Neural crest cell (in vitro differentiated cells): ENCODE data around the gene LRRC45. TPM values are rescaled to one million over a fixed set of nuclear protein-coding genes. Genes with fewer than 3 reads are reported as not detected.

Experiments
- DNase-seq: peaks from one replicate; pipeline ENCODE4 v3.0.0; 2021; ENCODE audit warnings: low read depth, mixed read lengths, low spot score
- H3K27ac Mint-ChIP-seq: one replicate; pipeline ENCODE4 v1.8.0; 2021; ENCODE audit warnings: mild to moderate bottlenecking, mixed read lengths; ENCODE audit not compliant: unreplicated experiment
- H3K27me3 Mint-ChIP-seq: 2 replicates; pipeline ENCODE4 v1.8.0; 2021; ENCODE audit warnings: low read depth, mild to moderate bottlenecking, mixed read lengths
- H3K36me3 Mint-ChIP-seq: 2 replicates; pipeline ENCODE4 v1.8.0; 2021; ENCODE audit warnings: low read depth, mild to moderate bottlenecking, mixed read lengths
- H3K4me1 Mint-ChIP-seq: 2 replicates; pipeline ENCODE4 v1.8.0; 2021; ENCODE audit warnings: mixed read lengths
- H3K4me3 Mint-ChIP-seq: one replicate; pipeline ENCODE4 v1.8.0; 2021; ENCODE audit warnings: mild to moderate bottlenecking, mixed read lengths
- H3K9me3 Mint-ChIP-seq: 2 replicates; pipeline ENCODE4 v1.8.0; 2021; ENCODE audit warnings: mixed read lengths
- CTCF ChIP-seq: fragments of 200-600 bp; sonication (generic); conservative IDR thresholded peaks from 2 replicates; pipeline ENCODE4 v1.5.0; 2021; ENCODE audit warnings: antibody characterized with exemption, mild to moderate bottlenecking
- total RNA-seq: library from RNA; stranded (reverse); gene quantifications from 2 replicates; pipeline ENCODE4 v1.2.1, GENCODE V29; 2021

Gene LRRC45
- total RNA-seq, 1 donor from 2014 or later: 63.5 TPM

- no peaks in the 10 kb centered on the region for H3K9me3 Mint-ChIP-seq
- TF ChIP-seq CTCF: no peak
- no peaks in the 10 kb centered on the region for H3K36me3 Mint-ChIP-seq
- H3K27ac Mint-ChIP-seq: no peak overlapping the region
- no peaks in the 10 kb centered on the region for H3K27me3 Mint-ChIP-seq
- peak overlapping the region; percentile 67 for H3K4me3 Mint-ChIP-seq
- no peak for DNase-seq
- no peaks in the 10 kb centered on the region for H3K4me1 Mint-ChIP-seq
These were observed 32.2 kb downstream of the LRRC45 start for GRCh38 chr17:82055023-82055964.

GRCh38 chr17:82055965-82056728 is 33.0 kb downstream of the LRRC45 start:
- no peak for TF ChIP-seq CTCF
- H3K27ac Mint-ChIP-seq: no peak overlapping the region
- no peaks in the 10 kb centered on the region for H3K36me3 Mint-ChIP-seq
- no peaks in the 10 kb centered on the region for H3K9me3 Mint-ChIP-seq
- no peaks in the 10 kb centered on the region for H3K27me3 Mint-ChIP-seq
- DNase-seq: no peak
- no peaks in the 10 kb centered on the region for H3K4me1 Mint-ChIP-seq
- H3K4me3 Mint-ChIP-seq: peak overlapping the region; percentile 47

GRCh38 chr17:82056729-82057621 is 33.9 kb downstream of the LRRC45 start:
- Mint-ChIP-seq H3K9me3 (no peaks in the 10 kb centered on the region), H3K4me1 (no peaks in the 10 kb centered on the region), H3K36me3 (no peaks in the 10 kb centered on the region), H3K27ac (no peak overlapping the region), H3K4me3 (peak overlapping the region; percentile 47), H3K27me3 (no peaks in the 10 kb centered on the region)
- no peak for TF ChIP-seq CTCF
- DNase-seq: no peak

- no peaks in the 10 kb centered on the region for H3K4me1 Mint-ChIP-seq
- no peaks in the 10 kb centered on the region for H3K9me3 Mint-ChIP-seq
- peak overlapping the region; percentile 70 for H3K4me3 Mint-ChIP-seq
- H3K27me3 Mint-ChIP-seq: no peaks in the 10 kb centered on the region
- H3K27ac Mint-ChIP-seq: no peak overlapping the region
- DNase-seq: no peak
- no peaks in the 10 kb centered on the region for H3K36me3 Mint-ChIP-seq
- no peak for TF ChIP-seq CTCF
These were observed 35.2 kb downstream of the LRRC45 start for GRCh38 chr17:82058230-82058854.

- TF ChIP-seq CTCF: no peak
- no peaks in the 10 kb centered on the region for H3K9me3 Mint-ChIP-seq
These were observed 35.7 kb downstream of the LRRC45 start for GRCh38 chr17:82058855-82059249.

More at GRCh38 chr17:82058855-82059249, 35.7 kb downstream of the LRRC45 start:
- no peak for DNase-seq
- H3K27me3 Mint-ChIP-seq: no peaks in the 10 kb centered on the region
- H3K27ac Mint-ChIP-seq: no peak overlapping the region
- no peaks in the 10 kb centered on the region for H3K36me3 Mint-ChIP-seq
- no peaks in the 10 kb centered on the region for H3K4me1 Mint-ChIP-seq
- no peak overlapping the region for H3K4me3 Mint-ChIP-seq
